ENCODE results near the gene C4B. TPM values are rescaled to one million over a fixed set of nuclear protein-coding genes. Genes with fewer than 3 reads are reported as not detected.
"Not testable (repeated sequence)": the region's sequence is repeated elsewhere in the genome, so short reads cannot be mapped to it uniquely, and the experiment has no call there.

C4B gene
- total and polyA plus RNA-seq, 2 experiments from 2014 or later = 68.9 to 80.0 TPM

- 95% methylated on average over 4 of the region's 5 CpGs for WGBS (ENCODE audit: low lambda C conversion rate, missing lambda C conversion rate)
- not testable (repeated sequence) for DNase-seq (ENCODE audit: low spot score); H3K4me3 ChIP-seq; H3K27me3 ChIP-seq; H3K9me2 ChIP-seq (replicated peaks; ENCODE audit: insufficient read depth); H3K9me3 ChIP-seq (ENCODE audit: low read depth); H4K20me1 ChIP-seq (ENCODE audit: insufficient read depth, poor library complexity, severe bottlenecking); H3K4me2 ChIP-seq; H3K79me2 ChIP-seq; H3K36me3 ChIP-seq (replicated peaks; ENCODE audit: insufficient read depth, low read depth); H3K4me1 ChIP-seq (ENCODE audit: insufficient read depth); H2AFZ ChIP-seq
- H3K27ac ChIP-seq = peak overlapping the region; percentile 20
Measured at GRCh38 chr6:32037136-32037535, 22.5 kb downstream of the C4B start.

- H3K9me3 ChIP-seq (ENCODE audit: low read depth); H3K4me2 ChIP-seq; H4K20me1 ChIP-seq (ENCODE audit: insufficient read depth, poor library complexity, severe bottlenecking); H3K79me2 ChIP-seq; H3K27me3 ChIP-seq; H3K4me3 ChIP-seq; H2AFZ ChIP-seq; H3K4me1 ChIP-seq (ENCODE audit: insufficient read depth); DNase-seq (ENCODE audit: low spot score); H3K36me3 ChIP-seq (replicated peaks; ENCODE audit: insufficient read depth, low read depth); H3K9me2 ChIP-seq (replicated peaks; ENCODE audit: insufficient read depth): not testable (repeated sequence)
- 84% methylated on average over 14 of the region's 19 CpGs for WGBS (ENCODE audit: low lambda C conversion rate, missing lambda C conversion rate)
- peak within 1 kb of the TSS; percentile 68 for H3K27ac ChIP-seq
Measured at GRCh38 chr6:32037598-32038524, 23.3 kb downstream of the C4B start, which contains the start of gene CYP21A2. TSS of gene CYP21A2 (plus strand) at chr6:32038415. CDS start at chr6:32038423, 8 bp downstream.

GRCh38 chr6:32038878-32039277 is 24.3 kb downstream of the C4B start:
- H4K20me1 ChIP-seq (ENCODE audit: insufficient read depth, poor library complexity, severe bottlenecking); H3K36me3 ChIP-seq (replicated peaks; ENCODE audit: insufficient read depth, low read depth); H3K27me3 ChIP-seq; H3K9me3 ChIP-seq (ENCODE audit: low read depth); H3K4me3 ChIP-seq; H3K79me2 ChIP-seq; H3K4me2 ChIP-seq; H3K4me1 ChIP-seq (ENCODE audit: insufficient read depth); H3K9me2 ChIP-seq (replicated peaks; ENCODE audit: insufficient read depth); H2AFZ ChIP-seq; H3K27ac ChIP-seq; DNase-seq (ENCODE audit: low spot score): not testable (repeated sequence)
- WGBS (ENCODE audit: low lambda C conversion rate, missing lambda C conversion rate) = 85% methylated on average over 3 of the region's 5 CpGs

- H3K4me2 ChIP-seq; H3K9me2 ChIP-seq (replicated peaks; ENCODE audit: insufficient read depth); H3K79me2 ChIP-seq; H3K36me3 ChIP-seq (replicated peaks; ENCODE audit: insufficient read depth, low read depth); H3K9me3 ChIP-seq (ENCODE audit: low read depth); H3K27ac ChIP-seq; H3K27me3 ChIP-seq; H4K20me1 ChIP-seq (ENCODE audit: insufficient read depth, poor library complexity, severe bottlenecking); DNase-seq (ENCODE audit: low spot score); H2AFZ ChIP-seq; H3K4me3 ChIP-seq; H3K4me1 ChIP-seq (ENCODE audit: insufficient read depth): not testable (repeated sequence)
- 85% methylated on average over 23 of the region's 24 CpGs for WGBS (ENCODE audit: low lambda C conversion rate, missing lambda C conversion rate)
Measured at GRCh38 chr6:32039321-32040274, 25.0 kb downstream of the C4B start.

GRCh38 chr6:32040299-32041049 is 25.9 kb downstream of the C4B start:
- not testable (repeated sequence) for H3K4me2 ChIP-seq

GRCh38 chr6:32041050-32041321 is 26.4 kb downstream of the C4B start:
- H3K27me3 ChIP-seq; H3K9me3 ChIP-seq (ENCODE audit: low read depth); H4K20me1 ChIP-seq (ENCODE audit: insufficient read depth, poor library complexity, severe bottlenecking); H3K79me2 ChIP-seq; DNase-seq (ENCODE audit: low spot score); H2AFZ ChIP-seq; H3K4me1 ChIP-seq (ENCODE audit: insufficient read depth); H3K4me2 ChIP-seq; H3K36me3 ChIP-seq (replicated peaks; ENCODE audit: insufficient read depth, low read depth); H3K4me3 ChIP-seq; H3K27ac ChIP-seq; H3K9me2 ChIP-seq (replicated peaks; ENCODE audit: insufficient read depth): not testable (repeated sequence)
- WGBS (ENCODE audit: low lambda C conversion rate, missing lambda C conversion rate) = no CpG with 5 or more reads among the region's 13 CpGs

More at GRCh38 chr6:32040299-32041049, 25.9 kb downstream of the C4B start:
- H3K27me3 ChIP-seq; H3K79me2 ChIP-seq; H3K9me3 ChIP-seq (ENCODE audit: low read depth); H4K20me1 ChIP-seq (ENCODE audit: insufficient read depth, poor library complexity, severe bottlenecking); H3K27ac ChIP-seq; DNase-seq (ENCODE audit: low spot score); H3K36me3 ChIP-seq (replicated peaks; ENCODE audit: insufficient read depth, low read depth); H3K4me1 ChIP-seq (ENCODE audit: insufficient read depth); H3K9me2 ChIP-seq (replicated peaks; ENCODE audit: insufficient read depth); H3K4me3 ChIP-seq; H2AFZ ChIP-seq: not testable (repeated sequence)
- 92% methylated on average over 10 of the region's 43 CpGs for WGBS (ENCODE audit: low lambda C conversion rate, missing lambda C conversion rate)

GRCh38 chr6:32041385-32041784 is 26.8 kb downstream of the C4B start:
- H3K9me3 ChIP-seq (ENCODE audit: low read depth); H3K4me3 ChIP-seq; H3K4me1 ChIP-seq (ENCODE audit: insufficient read depth); H4K20me1 ChIP-seq (ENCODE audit: insufficient read depth, poor library complexity, severe bottlenecking); H3K27me3 ChIP-seq; H3K4me2 ChIP-seq; H3K27ac ChIP-seq; H3K9me2 ChIP-seq (replicated peaks; ENCODE audit: insufficient read depth); H3K36me3 ChIP-seq (replicated peaks; ENCODE audit: insufficient read depth, low read depth); DNase-seq (ENCODE audit: low spot score); H3K79me2 ChIP-seq; H2AFZ ChIP-seq: not testable (repeated sequence)
- 83% methylated on average over 8 of the region's 10 CpGs for WGBS (ENCODE audit: low lambda C conversion rate, missing lambda C conversion rate)

- H3K27ac ChIP-seq; H2AFZ ChIP-seq; DNase-seq (ENCODE audit: low spot score); H4K20me1 ChIP-seq (ENCODE audit: insufficient read depth, poor library complexity, severe bottlenecking); H3K9me3 ChIP-seq (ENCODE audit: low read depth); H3K9me2 ChIP-seq (replicated peaks; ENCODE audit: insufficient read depth); H3K4me2 ChIP-seq; H3K4me1 ChIP-seq (ENCODE audit: insufficient read depth); H3K79me2 ChIP-seq; H3K27me3 ChIP-seq; H3K4me3 ChIP-seq; H3K36me3 ChIP-seq (replicated peaks; ENCODE audit: insufficient read depth, low read depth): not testable (repeated sequence)
- WGBS (ENCODE audit: low lambda C conversion rate, missing lambda C conversion rate) = 95% methylated on average over 11 of the region's 15 CpGs
Measured at GRCh38 chr6:32042276-32042675, 27.7 kb downstream of the C4B start.
